Non-pigmented ciliary epithelial cell (primary cell): Measurements from ENCODE around the gene FBLIM1.
A peak's percentile ranks its signal among the peaks of the same experiment; 100 is the strongest.
"Not testable (repeated sequence)": the region's sequence is repeated elsewhere in the genome, so short reads cannot be mapped to it uniquely, and the experiment has no call there.

Experiments
- DNase-seq: peaks from one replicate; pipeline ENCODE4 v3.0.0-alpha.2; 2010; ENCODE audit warnings: low read depth

The FBLIM1 gene

DNA sequence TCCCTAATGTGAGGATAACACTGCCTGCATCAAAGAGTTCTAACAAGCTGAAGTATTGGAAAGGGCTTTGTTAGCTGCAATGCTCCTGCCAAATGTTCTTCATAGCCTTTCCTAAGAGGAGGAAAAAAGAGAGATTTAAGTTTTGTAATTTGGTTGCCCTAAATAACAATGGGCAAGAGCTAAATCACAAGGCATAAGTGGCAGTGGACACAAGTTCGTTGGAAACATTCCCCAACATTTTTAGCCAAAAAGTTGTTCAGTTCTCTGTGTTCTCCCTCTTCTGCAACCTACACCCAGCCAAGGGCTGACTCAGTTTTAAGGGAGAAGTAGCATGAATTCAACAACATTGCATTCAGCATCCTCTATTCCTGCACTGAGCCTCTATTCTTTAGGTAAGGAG, 51.5 kb downstream of the FBLIM1 start:
- DNase-seq: no peak

DNA sequence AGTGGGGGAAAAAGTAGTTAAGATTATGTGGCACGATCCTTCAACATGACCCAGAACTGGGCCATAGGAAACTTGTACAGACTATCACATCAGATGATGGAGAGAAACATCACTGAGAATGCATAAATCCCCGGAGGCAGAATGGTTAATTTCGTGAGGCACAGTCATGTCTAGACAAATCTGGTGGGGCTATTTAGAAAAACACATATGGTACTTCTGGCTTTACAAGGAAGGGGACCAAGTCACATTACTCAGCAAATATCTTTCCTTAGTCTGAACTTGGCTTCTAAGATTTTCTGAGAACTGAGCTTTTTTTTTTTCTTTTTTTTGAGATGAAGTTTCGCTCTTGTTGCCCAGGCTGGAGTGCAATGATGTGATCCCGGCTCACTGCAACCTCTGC, 58.1 kb downstream of the FBLIM1 start:
- no peak for DNase-seq

- no peak for DNase-seq
Observed at GRCh38 chr1:15820478-15820877, 61.9 kb downstream of the FBLIM1 start.

- DNase-seq: no peak
Observed at GRCh38 chr1:15825800-15826199, 67.2 kb downstream of the FBLIM1 start.

DNA sequence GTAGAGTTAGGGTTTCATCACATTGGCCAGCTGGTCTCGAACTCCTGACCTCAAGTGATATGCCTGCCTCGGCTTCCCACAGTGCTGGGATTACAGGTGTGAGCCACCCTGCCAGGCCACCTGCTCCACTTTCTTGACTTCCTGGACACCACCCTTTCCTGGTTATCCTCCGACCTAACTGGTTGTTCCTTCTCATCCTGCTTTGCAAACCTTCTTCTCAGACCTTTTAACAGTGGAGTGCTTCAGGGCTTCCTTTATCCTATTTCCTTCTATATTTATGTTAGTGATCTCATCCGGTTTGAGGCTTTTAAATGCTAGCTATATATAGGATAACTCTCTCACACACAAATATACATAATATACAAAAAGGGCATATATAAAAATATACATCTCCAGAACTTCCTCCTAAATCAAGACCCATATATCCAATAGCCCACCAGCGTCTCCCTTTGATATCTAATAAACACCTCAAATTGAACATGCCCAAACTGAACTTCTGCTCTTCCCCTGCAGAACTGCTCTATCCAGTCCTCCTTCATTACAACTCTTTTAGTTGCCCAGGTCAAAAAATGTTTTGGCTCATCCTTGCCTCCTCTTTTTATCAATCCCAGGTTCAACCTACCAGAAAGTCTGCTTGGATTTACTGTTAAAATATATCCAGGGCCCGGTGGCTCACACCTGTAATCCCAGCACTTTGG, 68.4 kb downstream of the FBLIM1 start:
- DNase-seq: no peak

GRCh38 chr1:15827567-15827966, 69.0 kb downstream of the FBLIM1 start:
- not testable (repeated sequence) for DNase-seq

DNA sequence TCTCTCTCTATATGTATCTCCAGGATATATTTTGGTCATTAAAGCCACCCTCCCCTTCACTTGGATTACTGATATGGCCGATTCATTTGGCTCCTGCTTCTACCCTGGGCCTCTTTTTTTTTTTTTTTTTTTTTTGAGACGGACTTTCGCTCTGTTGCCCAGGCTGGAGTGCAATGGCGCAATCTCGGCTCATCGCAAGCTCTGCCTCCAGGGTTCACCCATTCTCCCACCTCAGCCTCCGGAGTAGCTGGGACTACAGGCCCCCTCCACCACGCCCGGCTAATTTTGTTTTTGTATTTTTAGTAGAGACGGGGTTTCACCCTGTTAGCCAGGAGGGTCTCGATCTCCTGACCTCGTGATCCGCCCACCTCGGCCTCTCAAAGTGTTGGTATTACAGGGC, 70.3 kb downstream of the FBLIM1 start:
- not testable (repeated sequence) for DNase-seq

GRCh38 chr1:15830258-15830657, 71.7 kb downstream of the FBLIM1 start:
- no peak for DNase-seq

DNA sequence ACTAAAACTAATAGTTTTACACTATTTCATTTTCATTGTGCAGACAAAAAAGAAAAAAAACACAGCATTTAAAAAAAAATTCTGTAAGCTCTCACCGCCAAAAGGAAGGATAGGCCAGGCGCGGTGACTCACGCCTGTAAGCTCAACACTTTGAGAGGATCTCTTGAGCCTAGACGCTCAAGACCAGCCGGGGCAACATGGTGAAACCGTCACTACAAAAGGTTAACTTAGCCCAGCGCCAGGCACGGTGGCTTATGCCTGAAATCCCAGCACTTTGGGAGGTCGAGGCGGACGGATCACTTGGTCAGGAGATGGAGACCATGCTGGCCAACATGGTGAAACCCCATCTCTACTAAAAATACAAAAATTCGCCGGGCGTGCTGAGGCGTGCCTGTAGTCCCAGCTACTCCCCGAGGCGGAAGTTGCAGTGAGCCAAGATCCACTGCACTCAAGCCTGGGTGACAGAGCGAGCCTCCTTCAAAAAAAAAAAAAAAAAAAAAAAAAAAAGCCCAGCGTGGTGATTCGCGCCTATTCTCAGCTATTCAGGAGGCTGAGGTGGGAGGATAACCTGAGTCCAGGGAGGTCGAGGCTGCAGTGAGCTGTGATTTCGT, 74.6 kb downstream of the FBLIM1 start:
- DNase-seq: no peak

DNA sequence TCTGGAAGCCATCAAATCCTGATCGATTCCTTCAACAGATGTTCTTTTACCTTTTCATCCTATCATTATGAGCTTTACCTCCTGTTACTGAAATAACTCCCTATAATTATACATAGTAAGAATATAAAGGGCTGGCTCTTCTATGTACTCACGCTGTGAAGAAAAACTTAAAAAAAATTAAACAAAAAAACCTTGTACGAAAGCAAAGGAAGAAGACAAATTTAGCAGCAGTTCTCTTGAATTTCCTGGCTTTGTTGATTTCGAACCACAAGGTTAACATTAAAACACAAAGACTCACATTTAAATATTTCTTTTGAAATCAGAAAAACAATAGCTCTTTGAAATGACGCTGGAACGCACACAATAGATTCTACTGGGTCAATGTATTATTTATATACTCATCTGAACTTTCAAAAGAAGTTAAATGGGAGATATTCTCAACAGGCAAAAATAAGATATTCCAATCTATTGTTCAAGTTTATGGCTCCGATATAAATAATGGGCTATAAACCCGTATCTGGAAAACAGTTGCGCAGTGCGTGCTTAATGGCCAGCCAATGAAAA, 75.3 kb downstream of the FBLIM1 start:
- DNase-seq: no peak

GRCh38 chr1:15834406-15835204, 76.0 kb downstream of the FBLIM1 start:
- DNase-seq: peak; percentile 71

DNA sequence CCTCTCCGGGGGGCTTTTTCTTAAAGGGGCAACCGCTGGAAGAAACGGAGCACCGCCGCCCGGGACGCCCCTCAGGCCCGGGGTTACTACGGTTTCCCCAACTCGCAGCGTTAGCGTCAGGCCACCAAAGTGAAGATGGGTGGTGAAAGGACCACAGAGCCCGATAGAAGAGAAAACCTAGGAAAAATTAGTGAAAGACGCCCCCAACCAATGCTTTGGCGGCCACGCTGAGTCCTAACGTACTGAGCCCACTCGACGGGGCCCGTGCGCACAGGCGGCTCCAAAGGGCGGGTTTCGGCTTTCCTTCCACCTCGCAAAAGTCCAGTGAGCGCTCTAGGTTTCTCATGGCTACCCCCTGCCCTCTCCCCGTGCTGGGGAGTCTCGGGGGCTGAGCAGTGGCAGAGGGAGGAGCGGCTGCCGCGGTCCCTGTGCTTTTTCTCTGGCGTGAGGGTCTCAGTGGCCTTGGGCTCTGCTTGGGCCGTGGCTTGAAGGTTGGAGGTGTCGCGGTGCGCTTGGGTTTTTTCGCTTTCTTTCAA, 76.7 kb downstream of the FBLIM1 start:
- no peak for DNase-seq

GRCh38 chr1:15835741-15836510, 77.3 kb downstream of the FBLIM1 start:
- DNase-seq: peak; percentile 96
